ENCODE measurements around the gene ANXA6. TPM values are rescaled to one million over a fixed set of nuclear protein-coding genes. Genes with fewer than 3 reads are reported as not detected.

ANXA6 gene
- total RNA-seq, 2 experiments from 2014 or later, result 26.1 to 74.1 TPM

GRCh38 chr5:151098768-151099121 lies 58.8 kb downstream of the ANXA6 start:
- H3K27ac ChIP-seq (ENCODE audit: low read depth, low read length, poor library complexity, severe bottlenecking), result no peak overlapping the region
- H3K4me3 ChIP-seq (ENCODE audit: low read depth, low read length, poor library complexity, severe bottlenecking), result no peak overlapping the region
- H4K20me1 ChIP-seq (ENCODE audit: insufficient read depth, low read length), result no peaks in the 10 kb centered on the region
- no TSS peak for BruUV-seq (replicated peaks)
- DNase-seq (ENCODE audit: low spot score), result no peak
- POLR2A ChIA-PET, result interaction anchor here (0.5 to 1.9 kb wide), 5 partner anchors 9 to 69 kb away, joined by 3 to 10 read pairs (median 6); no protein-coding TSS in a partner anchor
- TF ChIP-seq EZH2phosphoT487 (IDR thresholded peaks at IDR 0.05; ENCODE audit: borderline replicate concordance, low read depth, low read length), result no peak
- TF ChIP-seq, protein P1, sequence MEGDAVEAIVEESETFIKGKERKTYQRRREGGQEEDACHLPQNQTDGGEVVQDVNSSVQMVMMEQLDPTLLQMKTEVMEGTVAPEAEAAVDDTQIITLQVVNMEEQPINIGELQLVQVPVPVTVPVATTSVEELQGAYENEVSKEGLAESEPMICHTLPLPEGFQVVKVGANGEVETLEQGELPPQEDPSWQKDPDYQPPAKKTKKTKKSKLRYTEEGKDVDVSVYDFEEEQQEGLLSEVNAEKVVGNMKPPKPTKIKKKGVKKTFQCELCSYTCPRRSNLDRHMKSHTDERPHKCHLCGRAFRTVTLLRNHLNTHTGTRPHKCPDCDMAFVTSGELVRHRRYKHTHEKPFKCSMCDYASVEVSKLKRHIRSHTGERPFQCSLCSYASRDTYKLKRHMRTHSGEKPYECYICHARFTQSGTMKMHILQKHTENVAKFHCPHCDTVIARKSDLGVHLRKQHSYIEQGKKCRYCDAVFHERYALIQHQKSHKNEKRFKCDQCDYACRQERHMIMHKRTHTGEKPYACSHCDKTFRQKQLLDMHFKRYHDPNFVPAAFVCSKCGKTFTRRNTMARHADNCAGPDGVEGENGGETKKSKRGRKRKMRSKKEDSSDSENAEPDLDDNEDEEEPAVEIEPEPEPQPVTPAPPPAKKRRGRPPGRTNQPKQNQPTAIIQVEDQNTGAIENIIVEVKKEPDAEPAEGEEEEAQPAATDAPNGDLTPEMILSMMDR (conservative IDR thresholded peaks at IDR 0.05; ENCODE audit: low read length), result no peak
- H3K36me3 ChIP-seq (ENCODE audit: insufficient read depth, low read length), result no peaks in the 10 kb centered on the region
- peaks cover 18% of the 10 kb centered on the region for H3K4me1 ChIP-seq (ENCODE audit: insufficient read depth, low read length, poor library complexity, severe bottlenecking)
- no peak overlapping the region for H2AFZ ChIP-seq (ENCODE audit: low read length)
- no peaks in the 10 kb centered on the region for H3K79me2 ChIP-seq (ENCODE audit: insufficient read depth, low read depth, low read length)
- H3K9me2 ChIP-seq (ENCODE audit: insufficient read depth, low read length), result no peaks in the 10 kb centered on the region
- intact Hi-C loops (cut with micrococcal nuclease; ENCODE audit: unreplicated experiment), result no loop called here
- no peak overlapping the region for H3K4me2 ChIP-seq (ENCODE audit: low read length)
- CTCF ChIA-PET (ENCODE audit: unreplicated experiment), result interaction anchor here (2.0 kb wide), 1 partner anchor 9 kb away, joined by 7 read pairs; no protein-coding TSS in a partner anchor
- no peaks in the 10 kb centered on the region for H3K9me3 ChIP-seq (ENCODE audit: low read length)

DNA sequence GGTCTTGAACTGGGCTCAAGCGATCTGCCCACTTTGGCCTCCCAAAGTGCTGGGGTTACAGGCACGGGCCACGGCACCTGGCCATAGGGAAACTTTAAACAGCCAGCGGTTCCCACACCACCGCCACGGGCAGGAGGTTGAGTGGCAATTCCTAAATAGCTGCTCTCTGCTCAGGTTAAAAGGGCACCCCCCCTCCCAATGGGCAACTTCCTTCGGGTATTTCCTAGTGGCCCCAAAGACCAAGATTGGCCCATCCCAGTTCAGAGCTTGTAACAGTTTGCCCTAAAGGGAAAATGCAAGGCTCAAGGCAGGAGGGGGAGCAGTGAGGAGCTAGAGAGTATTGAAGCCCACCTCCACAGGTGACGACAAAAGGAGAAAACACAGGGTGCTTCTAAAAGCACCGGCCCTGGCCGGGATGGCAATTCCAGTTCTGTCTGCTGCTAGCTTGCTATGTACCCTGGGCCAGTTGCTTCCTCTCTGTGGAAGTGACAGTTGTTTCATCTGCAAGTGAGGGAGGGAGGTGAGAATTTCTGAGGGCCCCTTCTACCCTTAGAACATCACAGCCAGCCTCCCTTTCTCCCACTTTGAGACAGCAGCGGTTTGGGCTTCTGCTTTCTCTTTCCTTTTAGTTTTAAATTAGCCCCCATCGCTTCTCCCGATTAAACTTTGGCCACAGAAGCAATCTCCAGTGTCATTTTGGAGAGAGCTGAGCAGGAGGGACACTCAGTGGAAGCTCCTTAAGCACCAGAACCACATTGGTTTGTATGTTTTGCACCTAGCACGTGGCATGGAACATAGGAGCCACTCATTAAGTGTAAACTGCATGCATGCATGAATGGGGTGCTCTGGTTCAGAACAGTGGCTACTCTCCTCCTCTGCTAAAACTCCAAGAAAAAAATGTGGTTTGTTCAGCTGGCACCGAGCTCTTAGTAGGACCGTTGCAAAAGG lies 59.5 kb downstream of the ANXA6 start:
- no peak for TF ChIP-seq EZH2phosphoT487 (IDR thresholded peaks at IDR 0.05; ENCODE audit: borderline replicate concordance, low read depth, low read length)
- TF ChIP-seq, protein P1 (conservative IDR thresholded peaks at IDR 0.05; ENCODE audit: low read length), result no peak
- no peak overlapping the region for H3K4me2 ChIP-seq (ENCODE audit: low read length)
- no peaks in the 10 kb centered on the region for H3K79me2 ChIP-seq (ENCODE audit: insufficient read depth, low read depth, low read length)
- no peak overlapping the region for H2AFZ ChIP-seq (ENCODE audit: low read length)
- intact Hi-C loops (cut with micrococcal nuclease; ENCODE audit: unreplicated experiment), result no loop called here
- no TSS peak for BruUV-seq (replicated peaks)
- peaks cover 24% of the 10 kb centered on the region for H3K4me1 ChIP-seq (ENCODE audit: insufficient read depth, low read length, poor library complexity, severe bottlenecking)
- H3K9me2 ChIP-seq (ENCODE audit: insufficient read depth, low read length), result no peaks in the 10 kb centered on the region
- H3K9me3 ChIP-seq (ENCODE audit: low read length), result no peaks in the 10 kb centered on the region
- H3K36me3 ChIP-seq (ENCODE audit: insufficient read depth, low read length), result no peaks in the 10 kb centered on the region
- no peak overlapping the region for H3K27ac ChIP-seq (ENCODE audit: low read depth, low read length, poor library complexity, severe bottlenecking)
- H4K20me1 ChIP-seq (ENCODE audit: insufficient read depth, low read length), result no peaks in the 10 kb centered on the region
- CTCF ChIA-PET (ENCODE audit: unreplicated experiment), result interaction anchor here (1.1 to 2.0 kb wide), 2 partner anchors 8 to 26 kb away, joined by 3 to 7 read pairs; no protein-coding TSS in a partner anchor
- no peak overlapping the region for H3K4me3 ChIP-seq (ENCODE audit: low read depth, low read length, poor library complexity, severe bottlenecking)
- DNase-seq (ENCODE audit: low spot score), result no peak
- POLR2A ChIA-PET, result interaction anchor here (0.6 to 1.9 kb wide), 7 partner anchors 8 to 155 kb away, joined by 3 to 10 read pairs (median 5); partner anchors contain the start of gene GM2A

DNA sequence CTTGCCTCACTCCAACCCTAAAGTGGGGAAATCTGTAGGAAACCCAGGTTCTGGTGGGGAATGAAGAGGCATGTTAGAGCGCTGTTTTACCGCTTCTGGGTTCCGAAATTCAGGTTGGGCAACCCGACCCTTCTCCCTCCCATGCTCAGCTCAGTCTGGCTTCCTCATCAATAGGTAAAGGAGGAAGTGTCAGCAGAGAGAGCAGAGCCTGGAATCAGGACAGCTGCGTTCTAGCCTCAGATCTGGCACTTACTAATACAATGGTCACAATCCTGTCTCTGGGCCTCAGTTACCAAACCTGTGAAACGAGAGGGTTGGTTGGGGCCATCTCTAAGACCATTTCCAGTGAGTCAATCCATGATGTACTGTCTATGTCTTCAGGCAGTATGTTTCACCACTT lies 60.5 kb downstream of the ANXA6 start:
- no peak overlapping the region for H3K27ac ChIP-seq (ENCODE audit: low read depth, low read length, poor library complexity, severe bottlenecking)
- CTCF ChIA-PET (ENCODE audit: unreplicated experiment), result no interaction called here

More for the DNA sequence above, 60.5 kb downstream of the ANXA6 start:
- Histone ChIP-seq H3K4me3 (ENCODE audit: low read depth, low read length, poor library complexity, severe bottlenecking) (no peak overlapping the region), H3K9me3 (ENCODE audit: low read length) (no peaks in the 10 kb centered on the region), H3K4me2 (ENCODE audit: low read length) (no peak overlapping the region), H3K4me1 (ENCODE audit: insufficient read depth, low read length, poor library complexity, severe bottlenecking) (peaks cover 30% of the 10 kb centered on the region), H3K9me2 (ENCODE audit: insufficient read depth, low read length) (no peaks in the 10 kb centered on the region), H3K79me2 (ENCODE audit: insufficient read depth, low read depth, low read length) (no peaks in the 10 kb centered on the region), H2AFZ (ENCODE audit: low read length) (no peak overlapping the region), H4K20me1 (ENCODE audit: insufficient read depth, low read length) (no peaks in the 10 kb centered on the region), H3K36me3 (ENCODE audit: insufficient read depth, low read length) (no peaks in the 10 kb centered on the region)
- TF ChIP-seq, protein P1 (conservative IDR thresholded peaks at IDR 0.05; ENCODE audit: low read length), result no peak
- no peak for TF ChIP-seq EZH2phosphoT487 (IDR thresholded peaks at IDR 0.05; ENCODE audit: borderline replicate concordance, low read depth, low read length)
- DNase-seq (ENCODE audit: low spot score), result no peak
- POLR2A ChIA-PET, result interaction anchor here (0.6 to 0.9 kb wide), 2 partner anchors 68 to 422 kb away, joined by 3 read pairs; no protein-coding TSS in a partner anchor
- intact Hi-C loops (cut with micrococcal nuclease; ENCODE audit: unreplicated experiment), result no loop called here
- no TSS peak for BruUV-seq (replicated peaks)

All from OCI-LY7 (cell line).